H1 (cell line): ENCODE data around the gene ZNF536. TPM values are rescaled to one million over a fixed set of nuclear protein-coding genes. Genes with fewer than 3 reads are reported as not detected.

Experiments used
- CTCF ChIA-PET: fragments of 300-600 bp; sonication (Branson Sonifier 250); formaldehyde crosslinking; loops from one replicate; lab custom pipeline; 2021; ENCODE audit not compliant: partially characterized antibody; lab: Charles Lee
- POLR2A ChIA-PET: fragments of 300-600 bp; sonication (Branson Sonifier 250); formaldehyde crosslinking; loops from one replicate; lab custom pipeline; 2021; ENCODE audit warnings: inconsistent platforms; ENCODE audit not compliant: partially characterized antibody; lab: Charles Lee
- DNase-seq, 2 experiments: peaks; one replicate each; pipeline versions ENCODE4 v3.0.0 to v3.0.0-alpha.2; 2010 to 2022; ENCODE audit warnings: low spot score in 2 of 2, low read depth in 1 of 2, mixed read lengths in 1 of 2
- FAIRE-seq: peaks from 2 replicates; lab custom pipeline; 2011; peaks lifted over from hg19 to GRCh38; lab: Jason Lieb, UNC
- H2AFZ ChIP-seq: 2 replicates; pipeline ENCODE4 v1.8.1; 2012; ENCODE audit warnings: low read length, inconsistent platforms
- H2AK5ac ChIP-seq: 2 replicates; pipeline ENCODE4 v1.6.1; 2013; ENCODE audit warnings: low read depth, low read length
- H2BK120ac ChIP-seq: replicated peaks from 2 replicates; pipeline ENCODE3; 2013; ENCODE audit warnings: low read depth, low read length, inconsistent platforms
- H2BK12ac ChIP-seq: 2 replicates; pipeline ENCODE4 v1.6.1; 2013; ENCODE audit warnings: low read depth, low read length
- H2BK15ac ChIP-seq: 2 replicates; pipeline ENCODE4 v1.6.1; 2013; ENCODE audit warnings: low read length
- H2BK20ac ChIP-seq: 2 replicates; pipeline ENCODE4 v1.6.1; 2013; ENCODE audit warnings: low read length
- H2BK5ac ChIP-seq: 2 replicates; pipeline ENCODE4 v1.6.1; 2013; ENCODE audit warnings: low read depth, low read length
- H3K14ac ChIP-seq: 2 replicates; pipeline ENCODE4 v1.6.1; 2013; ENCODE audit warnings: inconsistent platforms; ENCODE audit not compliant: insufficient read length
- H3K18ac ChIP-seq: 2 replicates; pipeline ENCODE4 v1.6.1; 2013; ENCODE audit warnings: low read length; ENCODE audit errors: extremely low read depth
- H3K23ac ChIP-seq: 2 replicates; pipeline ENCODE4 v1.6.1; 2013; ENCODE audit warnings: inconsistent platforms; ENCODE audit not compliant: insufficient read length
- H3K23me2 ChIP-seq: 2 replicates; pipeline ENCODE4 v1.6.1; 2013; ENCODE audit warnings: low read depth, low read length
- H3K27ac ChIP-seq: 2 replicates; pipeline ENCODE4 v1.6.1; 2011; ENCODE audit warnings: low read depth, low read length, inconsistent platforms
- H3K27me3 ChIP-seq, 4 experiments: replicated peaks in 1 of 4; 1 replicate in 1 of 4; 2 replicates in 3 of 4; pipeline versions ENCODE4 v1.6.1 to v1.8.1; 2011 to 2013; ENCODE audit warnings: low read length in 3 of 4, mild to moderate bottlenecking in 3 of 4, inconsistent platforms in 2 of 4, mixed read lengths in 2 of 4, moderate library complexity in 1 of 4; ENCODE audit not compliant: control insufficient read depth in 3 of 4, insufficient read depth in 3 of 4; ENCODE audit errors: extremely low read depth in 1 of 4
- H3K36me3 ChIP-seq, 4 experiments: 2 replicates each; pipeline versions ENCODE4 v1.6.1 to v1.8.1; 2011 to 2013; ENCODE audit warnings: mild to moderate bottlenecking in 4 of 4, low read length in 3 of 4, moderate library complexity in 2 of 4, control low read depth in 1 of 4, inconsistent platforms in 1 of 4; ENCODE audit not compliant: insufficient read depth in 4 of 4, control insufficient read depth in 2 of 4
- H3K4ac ChIP-seq: replicated peaks from 2 replicates; pipeline ENCODE3; 2013; ENCODE audit warnings: low read length, low read depth, mixed read lengths, inconsistent platforms; ENCODE audit not compliant: insufficient read length
- H3K4me1 ChIP-seq, 4 experiments: replicated peaks in 1 of 4; 1 replicate in 1 of 4; 2 replicates in 3 of 4; pipeline versions ENCODE4 v1.6.1 to v1.8.1; 2011 to 2013; ENCODE audit warnings: low read length in 3 of 4, inconsistent platforms in 2 of 4, mixed read lengths in 1 of 4; ENCODE audit not compliant: insufficient read depth in 4 of 4, control insufficient read depth in 3 of 4
- H3K4me2 ChIP-seq, 2 experiments: 2 replicates each; pipeline versions ENCODE4 v1.6.1 to v1.8.1; 2011 to 2013; ENCODE audit warnings: low read depth in 2 of 2, low read length in 2 of 2, control low read depth in 1 of 2, inconsistent platforms in 1 of 2, mild to moderate bottlenecking in 1 of 2; ENCODE audit not compliant: insufficient read depth in 1 of 2
- H3K4me3 ChIP-seq, 4 experiments: fragments of 200-600, 300-600 bp in 1 of 4; sonication (generic), shearing (Covaris generic), sonication (Bioruptor Twin) in 1 of 4; 2 replicates each; pipeline versions ENCODE4 v1.5.1 to v1.8.1; 2011 to 2016; ENCODE audit warnings: low read length in 4 of 4, low read depth in 3 of 4, control low read depth in 2 of 4, inconsistent platforms in 2 of 4, mild to moderate bottlenecking in 2 of 4, mixed read lengths in 1 of 4, moderate library complexity in 1 of 4; ENCODE audit not compliant: insufficient read depth in 2 of 4; ENCODE audit errors: extremely low read depth in 1 of 4
- H3K56ac ChIP-seq: replicated peaks from 2 replicates; pipeline ENCODE3; 2013; ENCODE audit warnings: low read depth, mild to moderate bottlenecking, mixed read lengths, low read length, inconsistent platforms; ENCODE audit not compliant: insufficient read length
- H3K79me1 ChIP-seq: 2 replicates; pipeline ENCODE4 v1.6.1; 2013; ENCODE audit warnings: low read depth, low read length, control low read depth
- H3K79me2 ChIP-seq, 2 experiments: 2 replicates each; pipeline versions ENCODE4 v1.6.1 to v1.8.1; 2012 to 2013; ENCODE audit warnings: low read length in 2 of 2, mild to moderate bottlenecking in 2 of 2, inconsistent platforms in 1 of 2; ENCODE audit not compliant: insufficient read depth in 2 of 2, control insufficient read depth in 1 of 2
- H3K9ac ChIP-seq, 4 experiments: replicated peaks in 1 of 4; 1 replicate in 1 of 4; 2 replicates in 3 of 4; pipeline versions ENCODE4 v1.6.1 to v1.8.1; 2011 to 2013; ENCODE audit warnings: low read depth in 3 of 4, low read length in 3 of 4, control low read depth in 2 of 4, mild to moderate bottlenecking in 2 of 4, moderate library complexity in 2 of 4, inconsistent platforms in 1 of 4; ENCODE audit errors: extremely low read depth in 1 of 4
- H3K9me3 ChIP-seq, 2 experiments: 2 replicates each; pipeline versions ENCODE4 v1.6.1 to v1.8.1; 2012 to 2013; ENCODE audit warnings: mild to moderate bottlenecking in 2 of 2, moderate library complexity in 2 of 2, control low read depth in 1 of 2, inconsistent platforms in 1 of 2, low read depth in 1 of 2, low read length in 1 of 2, mixed read lengths in 1 of 2; ENCODE audit not compliant: insufficient read depth in 2 of 2
- H4K20me1 ChIP-seq, 2 experiments: replicated peaks in 1 of 2; 2 replicates each; pipeline versions ENCODE3 to v1.8.1; 2011 to 2013; ENCODE audit warnings: inconsistent platforms in 2 of 2, low read length in 2 of 2, mild to moderate bottlenecking in 1 of 2; ENCODE audit not compliant: insufficient read depth in 2 of 2, control insufficient read depth in 1 of 2
- H4K5ac ChIP-seq: 2 replicates; pipeline ENCODE4 v1.6.1; 2013; ENCODE audit warnings: low read length, low read depth, mixed read lengths, inconsistent platforms; ENCODE audit not compliant: insufficient read length
- H4K8ac ChIP-seq: 2 replicates; pipeline ENCODE4 v1.8.0; 2013; ENCODE audit warnings: mild to moderate bottlenecking, moderate library complexity, low read length, inconsistent platforms; ENCODE audit not compliant: insufficient read depth; ENCODE audit errors: extremely low read depth
- H4K91ac ChIP-seq: replicated peaks from 2 replicates; pipeline ENCODE3; 2013; ENCODE audit warnings: low read length, mixed read lengths, inconsistent platforms; ENCODE audit not compliant: insufficient read length
- ATF3 ChIP-seq: IDR thresholded peaks from 2 replicates; pipeline ENCODE4 v1.6.1; 2011; ENCODE audit warnings: low read depth, mild to moderate bottlenecking, low read length; ENCODE audit not compliant: insufficient read depth
- GTF2F1 ChIP-seq: IDR thresholded peaks from 2 replicates; pipeline ENCODE4 v1.6.1; 2012; ENCODE audit warnings: low read depth, low read length, improper control_type of control experiment, borderline replicate concordance
- HDAC6 ChIP-seq: IDR thresholded peaks from one replicate; pipeline ENCODE4 v1.7.1; 2012; ENCODE audit warnings: low read depth, mild to moderate bottlenecking, inconsistent platforms, low read length, moderate library complexity
- PHF8 ChIP-seq: fragments of 200-600 bp; sonication (generic); conservative IDR thresholded peaks from 2 replicates; pipeline ENCODE4 v1.7.1; 2012; ENCODE audit warnings: low read depth, mild to moderate bottlenecking, inconsistent platforms, low read length, moderate library complexity
- SIX5 ChIP-seq: IDR thresholded peaks from 2 replicates; pipeline ENCODE4 v1.6.1; 2011; ENCODE audit warnings: mild to moderate bottlenecking, low read depth, low read length
- WGBS, 2 experiments: shearing (Covaris generic) in 1 of 2; methylation state at CpG; one replicate each; pipeline versions ENCODE4 v1.1.6 to v1.1.7; 2013 to 2015; ENCODE audit warnings: low lambda C conversion rate in 2 of 2, mixed read lengths in 2 of 2, inconsistent platforms in 1 of 2, low coverage in 1 of 2, missing lambda C conversion rate in 1 of 2; ENCODE audit not compliant: insufficient replicate concordance in 2 of 2, insufficient coverage in 1 of 2, insufficient read length in 1 of 2; ENCODE audit errors: extremely low coverage in 1 of 2, missing lambda C conversion rate in 1 of 2; 5-methylcytosine and 5-hydroxymethylcytosine counted together
- polyA plus RNA-seq, 7 experiments: library from polyadenylated mRNA; depleted of rRNA in 3 of 7; stranded (reverse) in 5 of 7; unstranded in 2 of 7; fragments of >200 nt in 5 of 7; fragments of 200-250 nt in 2 of 7; gene quantifications; 1 replicate in 5 of 7; 2 replicates in 1 of 7; 4 replicates in 1 of 7; pipeline versions ENCODE4 v1.2.1 to v1.2.3, GENCODE V29; 2011 to 2013; ENCODE audit warnings: missing spikeins in 2 of 7, mixed read lengths in 2 of 7
- total RNA-seq: library from RNA; stranded (reverse); fragmentation: NEBNext Ultra II Directional; extraction: Animal tissue kit (Norgen Biotek cat#: 25700); gene quantifications from 2 replicates; pipeline ENCODE4 v1.2.1, GENCODE V29; 2021

Gene ZNF536
- total and polyA plus RNA-seq, 2 of the 8 experiments (the other 6 are each of a cell fraction or from before 2014, with no cell fraction given) = 0.09 to 0.11 TPM

GRCh38 chr19:30453743-30454142 is 81.6 kb downstream of the ZNF536 start:
- Histone ChIP-seq H3K23ac (no peak overlapping the region), H3K18ac (no peak overlapping the region; the same call in 1 of the 2 replicates), H3K4me1 (peaks cover 4 to 12% (median 8%) of the 10 kb centered on the region in 4 experiments), H4K8ac (peak overlapping the region; percentile 58; the same call in 1 of the 2 replicates), H3K27me3 (no peaks in the 10 kb centered on the region), H3K27ac (no peak overlapping the region), H3K79me1 (no peaks in the 10 kb centered on the region), H3K56ac (no peak overlapping the region), H2AFZ (0 out of 2 replicates have a peak overlapping the region, but pooled peaks have one; percentile 70), H2BK20ac (no peak overlapping the region), H4K5ac (no peak overlapping the region), H2BK5ac (no peak overlapping the region), H2BK15ac (peak overlapping the region; percentile 29; the same call in 1 of the 2 replicates), H3K4ac (no peak overlapping the region), H2BK120ac (no peak overlapping the region), H3K14ac (no peak overlapping the region), H3K9me3 (no peaks in the 10 kb centered on the region), H3K9ac (no peak overlapping the region), H3K4me3 (no peak overlapping the region), H4K91ac (peak overlapping the region; percentile 26), H3K79me2 (no peaks in the 10 kb centered on the region), H2BK12ac (no peak overlapping the region), H3K23me2 (no peaks in the 10 kb centered on the region), H3K4me2 (no peak overlapping the region), H4K20me1 (no peaks in the 10 kb centered on the region), H2AK5ac (no peak overlapping the region), H3K36me3 (no peaks in the 10 kb centered on the region)
- POLR2A ChIA-PET = no interaction called here
- CTCF ChIA-PET = interaction anchor here (0.7 to 0.8 kb wide), 2 partner anchors 45 to 58 kb away, joined by 3 read pairs; no protein-coding TSS in a partner anchor
- DNase-seq = no peak
- WGBS, 2 experiments = 91% methylated on average over 6 of the region's 6 CpGs; no CpG with 5 or more reads in 1 of the 2 experiments
- no peak for FAIRE-seq
- no peak for TF ChIP-seq GTF2F1
- TF ChIP-seq PHF8 = no peak
- TF ChIP-seq HDAC6 = no peak
- TF ChIP-seq ATF3 = no peak
- no peak for TF ChIP-seq SIX5
